Neural progenitor cell (in vitro differentiated cells): ENCODE measurements around the gene GRIK2. TPM values are rescaled to one million over a fixed set of nuclear protein-coding genes. Genes with fewer than 3 reads are reported as not detected.
A peak's percentile ranks its signal among the peaks of the same experiment; 100 is the strongest.

Source experiments
- DNase-seq: peaks from one replicate; pipeline ENCODE4 v3.0.0-alpha.2; 2016; ENCODE audit warnings: low spot score
- H2AFZ ChIP-seq: fragments of 200-600 bp; sonication (generic); replicated peaks from 2 replicates; pipeline ENCODE4 v1.6.1; 2016; ENCODE audit warnings: antibody characterized with exemption
- H3F3A ChIP-seq: fragments of 200-600 bp; sonication (generic); 2 replicates; pipeline ENCODE4 v1.6.1; 2016; ENCODE audit warnings: antibody characterized with exemption, low read depth
- H3K27ac ChIP-seq: fragments of 200-600 bp; sonication (generic); 2 replicates; pipeline ENCODE4 v1.5.1; 2016; ENCODE audit warnings: mild to moderate bottlenecking
- H3K27me3 ChIP-seq: fragments of 200-600 bp; sonication (generic); 2 replicates; pipeline ENCODE4 v1.6.1; 2016; ENCODE audit warnings: mild to moderate bottlenecking, moderate library complexity
- H3K36me3 ChIP-seq: fragments of 200-600 bp; sonication (generic); 2 replicates; pipeline ENCODE4 v1.5.1; 2016
- H3K4me1 ChIP-seq: fragments of 200-600 bp; sonication (generic); 2 replicates; pipeline ENCODE4 v1.6.1; 2016; ENCODE audit warnings: mixed run types
- H3K4me2 ChIP-seq: fragments of 200-600 bp; sonication (generic); 2 replicates; pipeline ENCODE4 v1.6.1; 2016
- H3K4me3 ChIP-seq: fragments of 200-600 bp; sonication (generic); 2 replicates; pipeline ENCODE4 v1.5.1; 2016
- H3K79me2 ChIP-seq: fragments of 200-600 bp; sonication (generic); 2 replicates; pipeline ENCODE4 v1.6.1; 2016; ENCODE audit warnings: low read depth
- H3K9ac ChIP-seq: fragments of 200-600 bp; sonication (generic); 2 replicates; pipeline ENCODE4 v1.6.1; 2016
- H3K9me3 ChIP-seq: fragments of 200-600 bp; sonication (generic); 2 replicates; pipeline ENCODE4 v1.5.1; 2016; ENCODE audit warnings: low read depth
- H4K20me1 ChIP-seq: fragments of 200-600 bp; sonication (generic); 2 replicates; pipeline ENCODE4 v1.6.1; 2016; ENCODE audit warnings: low read depth
- H3K27ac Mint-ChIP-seq: 3 replicates; pipeline ENCODE4 v1.8.0; 2021; ENCODE audit warnings: mixed read lengths
- H3K27me3 Mint-ChIP-seq: 2 replicates; pipeline ENCODE4 v1.8.0; 2022; ENCODE audit warnings: low read depth, mild to moderate bottlenecking, inconsistent platforms, moderate library complexity, mixed read lengths; ENCODE audit not compliant: insufficient read depth
- H3K36me3 Mint-ChIP-seq: 3 replicates; pipeline ENCODE4 v1.8.0; 2021; ENCODE audit warnings: mixed read lengths
- H3K4me1 Mint-ChIP-seq: 3 replicates; pipeline ENCODE4 v1.8.0; 2021; ENCODE audit warnings: mixed read lengths
- H3K4me3 Mint-ChIP-seq: 3 replicates; pipeline ENCODE4 v1.8.0; 2021; ENCODE audit warnings: mild to moderate bottlenecking, moderate library complexity, mixed read lengths
- H3K9me3 Mint-ChIP-seq: 3 replicates; pipeline ENCODE4 v1.8.0; 2020; ENCODE audit warnings: mixed read lengths
- CTCF ChIP-seq: fragments of 200-600 bp; sonication (generic); IDR thresholded peaks from 2 replicates; pipeline ENCODE4 v1.5.1; 2017; ENCODE audit warnings: antibody characterized with exemption, mild to moderate bottlenecking
- EZH2 ChIP-seq: fragments of 200-600 bp; sonication (generic); IDR thresholded peaks from 2 replicates; pipeline ENCODE4 v1.6.1; 2017; ENCODE audit warnings: antibody characterized with exemption, mild to moderate bottlenecking, moderate library complexity
- EZH2phosphoT487 ChIP-seq: fragments of 200-600 bp; sonication (generic); IDR thresholded peaks from 2 replicates; pipeline ENCODE4 v1.6.1; 2017; ENCODE audit warnings: antibody characterized with exemption
- total RNA-seq: library from RNA; depleted of rRNA; stranded (reverse); fragments of >200 nt; gene quantifications from 2 replicates; pipeline ENCODE4 v1.2.3, GENCODE V29; 2015; ENCODE audit warnings: low replicate concordance

The GRIK2 gene
- total RNA-seq, 1 donor from 2014 or later, result 0.88 TPM

GRCh38 chr6:101453221-101453620 is 59.7 kb downstream of the GRIK2 start:
- Histone ChIP-seq H3F3A (no peaks in the 10 kb centered on the region), H3K4me2 (no peak overlapping the region), H3K27me3 (no peaks in the 10 kb centered on the region), H3K79me2 (no peaks in the 10 kb centered on the region), H3K9ac (no peak overlapping the region), H3K9me3 (no peaks in the 10 kb centered on the region), H3K27ac (no peak overlapping the region), H4K20me1 (no peaks in the 10 kb centered on the region), H3K4me1 (peaks cover 4% of the 10 kb centered on the region), H2AFZ (no peak overlapping the region), H3K36me3 (no peaks in the 10 kb centered on the region), H3K4me3 (no peak overlapping the region)
- TF ChIP-seq CTCF (no peak), EZH2 (no peak), EZH2phosphoT487 (no peak)
- Mint-ChIP-seq H3K27ac (no peak overlapping the region), H3K36me3 (no peaks in the 10 kb centered on the region), H3K9me3 (no peaks in the 10 kb centered on the region), H3K27me3 (no peaks in the 10 kb centered on the region), H3K4me1 (peaks cover 13% of the 10 kb centered on the region), H3K4me3 (no peak overlapping the region)
- DNase-seq, result no peak

GRCh38 chr6:101454106-101454676 is 60.7 kb downstream of the GRIK2 start:
- no peaks in the 10 kb centered on the region for H4K20me1 ChIP-seq
- no peaks in the 10 kb centered on the region for H3K27me3 ChIP-seq
- no peak overlapping the region for H3K4me3 Mint-ChIP-seq
- H3K36me3 Mint-ChIP-seq, result no peaks in the 10 kb centered on the region
- no peaks in the 10 kb centered on the region for H3K9me3 Mint-ChIP-seq
- H2AFZ ChIP-seq, result no peak overlapping the region
- no peak for TF ChIP-seq EZH2phosphoT487
- TF ChIP-seq EZH2, result no peak
- TF ChIP-seq CTCF, result no peak
- H3K36me3 ChIP-seq, result no peaks in the 10 kb centered on the region
- peaks cover 19% of the 10 kb centered on the region for H3K4me1 Mint-ChIP-seq
- H3K4me1 ChIP-seq, result peaks cover 4% of the 10 kb centered on the region
- H3K79me2 ChIP-seq, result no peaks in the 10 kb centered on the region
- no peak overlapping the region for H3K9ac ChIP-seq
- H3K27ac ChIP-seq, result no peak overlapping the region
- no peaks in the 10 kb centered on the region for H3F3A ChIP-seq
- no peak overlapping the region for H3K27ac Mint-ChIP-seq
- no peaks in the 10 kb centered on the region for H3K9me3 ChIP-seq
- H3K27me3 Mint-ChIP-seq, result no peaks in the 10 kb centered on the region
- peak; percentile 7 for DNase-seq
- no peak overlapping the region for H3K4me3 ChIP-seq
- H3K4me2 ChIP-seq, result no peak overlapping the region

GRCh38 chr6:101458336-101458735 is 64.8 kb downstream of the GRIK2 start:
- TF ChIP-seq EZH2phosphoT487 (no peak), CTCF (no peak), EZH2 (no peak)
- no peak overlapping the region for H3K4me3 ChIP-seq
- H3F3A ChIP-seq, result no peaks in the 10 kb centered on the region
- peaks cover 4% of the 10 kb centered on the region for H3K4me1 ChIP-seq
- H3K9ac ChIP-seq, result no peak overlapping the region
- H3K36me3 ChIP-seq, result no peaks in the 10 kb centered on the region
- Mint-ChIP-seq H3K27ac (no peak overlapping the region), H3K27me3 (peaks cover 2% of the 10 kb centered on the region), H3K4me3 (no peak overlapping the region), H3K36me3 (no peaks in the 10 kb centered on the region), H3K4me1 (peaks cover 20% of the 10 kb centered on the region), H3K9me3 (no peaks in the 10 kb centered on the region)
- H3K27me3 ChIP-seq, result no peaks in the 10 kb centered on the region
- peak; percentile 13 for DNase-seq
- no peak overlapping the region for H2AFZ ChIP-seq
- H4K20me1 ChIP-seq, result no peaks in the 10 kb centered on the region
- no peaks in the 10 kb centered on the region for H3K79me2 ChIP-seq
- H3K9me3 ChIP-seq, result no peaks in the 10 kb centered on the region
- H3K27ac ChIP-seq, result no peak overlapping the region
- H3K4me2 ChIP-seq, result no peak overlapping the region
